Measurements from ENCODE around the gene SASH3.

SASH3 gene

DNA sequence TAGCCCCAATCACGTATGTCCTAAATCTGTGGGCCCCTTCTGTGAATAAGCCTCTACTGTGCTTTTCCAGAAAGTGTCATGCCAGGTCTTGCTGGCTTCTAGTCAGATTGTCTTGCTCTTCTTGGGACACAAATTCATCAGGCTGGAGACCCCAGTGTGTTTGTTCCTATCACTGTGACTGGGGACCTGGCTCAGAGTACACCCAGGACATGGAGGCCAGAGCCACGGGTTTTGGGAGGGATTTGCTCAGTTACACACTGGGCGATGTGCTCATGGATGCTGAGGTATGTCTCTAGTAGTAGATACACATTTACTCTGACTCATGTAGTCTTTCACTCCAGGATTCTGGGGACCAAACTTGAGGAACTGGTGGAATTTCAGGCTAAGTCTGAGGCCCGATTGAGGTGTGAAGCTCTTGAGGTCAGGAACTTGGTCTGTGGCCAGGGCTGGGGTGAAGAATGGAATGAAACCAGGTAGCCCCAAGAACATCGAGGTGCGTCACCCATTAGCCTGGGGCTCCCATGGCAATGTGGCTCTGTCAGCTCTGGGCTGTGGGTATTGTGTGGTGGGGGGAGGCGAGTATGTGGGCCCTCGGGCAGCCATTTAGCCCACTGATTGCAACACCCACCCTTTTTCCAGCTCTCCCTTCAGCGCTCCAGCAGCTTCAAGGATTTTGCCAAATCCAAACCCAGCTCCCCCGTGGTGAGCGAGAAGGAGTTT, 7.7 kb downstream of the SASH3 start:
- TF ChIP-seq, protein P1, sequence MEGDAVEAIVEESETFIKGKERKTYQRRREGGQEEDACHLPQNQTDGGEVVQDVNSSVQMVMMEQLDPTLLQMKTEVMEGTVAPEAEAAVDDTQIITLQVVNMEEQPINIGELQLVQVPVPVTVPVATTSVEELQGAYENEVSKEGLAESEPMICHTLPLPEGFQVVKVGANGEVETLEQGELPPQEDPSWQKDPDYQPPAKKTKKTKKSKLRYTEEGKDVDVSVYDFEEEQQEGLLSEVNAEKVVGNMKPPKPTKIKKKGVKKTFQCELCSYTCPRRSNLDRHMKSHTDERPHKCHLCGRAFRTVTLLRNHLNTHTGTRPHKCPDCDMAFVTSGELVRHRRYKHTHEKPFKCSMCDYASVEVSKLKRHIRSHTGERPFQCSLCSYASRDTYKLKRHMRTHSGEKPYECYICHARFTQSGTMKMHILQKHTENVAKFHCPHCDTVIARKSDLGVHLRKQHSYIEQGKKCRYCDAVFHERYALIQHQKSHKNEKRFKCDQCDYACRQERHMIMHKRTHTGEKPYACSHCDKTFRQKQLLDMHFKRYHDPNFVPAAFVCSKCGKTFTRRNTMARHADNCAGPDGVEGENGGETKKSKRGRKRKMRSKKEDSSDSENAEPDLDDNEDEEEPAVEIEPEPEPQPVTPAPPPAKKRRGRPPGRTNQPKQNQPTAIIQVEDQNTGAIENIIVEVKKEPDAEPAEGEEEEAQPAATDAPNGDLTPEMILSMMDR (conservative IDR thresholded peaks at IDR 0.05; ENCODE audit: control insufficient read depth, insufficient read depth, low read depth, low read length): no peak
- no peak for DNase-seq (ENCODE audit: low read depth)
- H3K4me3 ChIP-seq (ENCODE audit: control insufficient read depth, low read depth, low read length): no peak overlapping the region

GRCh38 chrX:129788527-129788926, 8.8 kb downstream of the SASH3 start:
- TF ChIP-seq, protein P1 (conservative IDR thresholded peaks at IDR 0.05; ENCODE audit: control insufficient read depth, insufficient read depth, low read depth, low read length): no peak
- no peak for DNase-seq (ENCODE audit: low read depth)
- no peak overlapping the region for H3K4me3 ChIP-seq (ENCODE audit: control insufficient read depth, low read depth, low read length)

DNA sequence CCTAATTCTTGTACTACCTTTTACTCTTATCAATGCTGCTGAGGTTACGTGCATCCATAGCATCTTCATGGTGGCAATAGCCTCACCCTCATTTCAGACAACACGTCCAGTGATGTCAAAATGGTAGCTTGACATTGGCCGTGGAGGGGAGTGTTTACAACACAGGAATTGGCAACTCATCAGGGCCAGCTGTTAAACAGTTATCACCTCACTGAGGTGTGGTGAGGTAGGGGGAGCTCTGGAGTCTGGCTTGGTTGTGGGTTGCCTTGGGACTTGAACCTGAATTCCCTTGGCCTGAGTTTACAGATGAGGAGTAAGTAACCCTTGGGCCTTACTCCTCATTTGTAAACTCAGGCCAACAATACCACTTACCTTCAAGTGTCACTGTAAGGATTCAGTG, 10.4 kb downstream of the SASH3 start:
- TF ChIP-seq, protein P1 (conservative IDR thresholded peaks at IDR 0.05; ENCODE audit: control insufficient read depth, insufficient read depth, low read depth, low read length): no peak
- H3K4me3 ChIP-seq (ENCODE audit: control insufficient read depth, low read depth, low read length): no peak overlapping the region
- no peak for DNase-seq (ENCODE audit: low read depth)

GRCh38 chrX:129790808-129791207, 11.1 kb downstream of the SASH3 start:
- no peak overlapping the region for H3K4me3 ChIP-seq (ENCODE audit: control insufficient read depth, low read depth, low read length)
- DNase-seq (ENCODE audit: low read depth): no peak
- TF ChIP-seq, protein P1 (conservative IDR thresholded peaks at IDR 0.05; ENCODE audit: control insufficient read depth, insufficient read depth, low read depth, low read length): no peak

DNA sequence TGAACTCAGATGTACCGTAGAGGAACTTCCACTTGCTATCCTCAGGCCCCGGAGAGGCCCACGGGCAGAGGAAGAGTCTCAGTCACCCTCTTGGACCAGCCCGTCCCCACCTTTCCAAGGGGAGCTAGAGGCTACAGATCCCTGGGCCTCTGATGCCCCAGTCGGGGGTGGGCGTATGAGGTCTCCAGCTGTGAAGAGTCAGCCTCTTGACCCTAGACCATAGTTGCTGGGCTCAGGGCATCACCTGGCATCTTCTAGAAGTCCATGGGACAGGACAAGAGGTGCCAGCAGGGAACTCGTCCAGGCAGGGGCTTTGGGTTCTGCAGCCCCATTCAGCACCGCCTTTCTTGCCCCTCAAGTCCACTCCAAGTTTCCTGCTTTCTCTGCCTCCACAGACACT, 11.6 kb downstream of the SASH3 start:
- TF ChIP-seq, protein P1 (conservative IDR thresholded peaks at IDR 0.05; ENCODE audit: control insufficient read depth, insufficient read depth, low read depth, low read length): no peak
- DNase-seq (ENCODE audit: low read depth): no peak
- H3K4me3 ChIP-seq (ENCODE audit: control insufficient read depth, low read depth, low read length): no peak overlapping the region

DNA sequence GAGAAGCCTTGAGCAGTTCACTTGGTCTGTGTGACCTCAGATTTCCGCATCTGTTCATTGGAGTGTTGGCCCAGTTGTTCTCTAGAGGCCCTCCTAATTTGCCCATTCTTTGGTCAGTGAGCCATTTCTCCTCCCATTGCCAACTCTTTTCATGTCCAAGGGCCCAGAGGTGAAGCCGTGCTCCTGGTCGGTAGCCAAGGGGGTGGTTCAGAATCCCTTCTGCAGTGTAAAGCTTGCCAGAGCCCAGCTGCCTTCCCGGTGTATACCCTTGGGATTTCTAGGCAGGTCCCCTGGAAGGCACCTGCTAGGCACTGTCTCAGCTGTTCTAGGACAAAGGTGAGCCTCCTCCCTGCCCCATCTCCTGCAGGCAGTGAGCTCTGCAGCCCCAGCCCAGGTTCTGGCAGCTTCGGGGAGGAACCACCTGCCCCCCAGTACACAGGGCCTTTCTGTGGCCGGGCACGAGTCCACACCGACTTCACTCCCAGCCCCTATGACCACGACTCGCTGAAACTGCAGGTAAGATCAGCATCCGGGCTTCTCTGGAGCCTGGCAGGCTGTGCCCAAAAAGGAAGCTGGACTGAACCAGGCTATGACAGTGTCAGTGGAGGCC, 12.3 kb downstream of the SASH3 start:
- DNase-seq (ENCODE audit: low read depth): peak; percentile 2
- TF ChIP-seq, protein P1 (conservative IDR thresholded peaks at IDR 0.05; ENCODE audit: control insufficient read depth, insufficient read depth, low read depth, low read length): no peak

More for the DNA sequence above, 12.3 kb downstream of the SASH3 start:
- H3K4me3 ChIP-seq (ENCODE audit: control insufficient read depth, low read depth, low read length): no peak overlapping the region

All from fibroblast of mammary gland (primary cell).